AG04450 (cell line): ENCODE results near the gene ITPR1. TPM values are rescaled to one million over a fixed set of nuclear protein-coding genes. Genes with fewer than 3 reads are reported as not detected.

ENCODE experiments used
- CTCF ChIA-PET: fragments of 300-600, 350-600 bp; formaldehyde crosslinking; extraction: SDS; loops from one replicate; lab custom pipeline; 2022; ENCODE audit warnings: antibody characterized with exemption, inconsistent platforms; lab: Charles Lee
- POLR2A ChIA-PET: fragments of 350-600 bp; formaldehyde crosslinking; extraction: SDS; loops from one replicate; lab custom pipeline; 2021; ENCODE audit warnings: antibody characterized with exemption, inconsistent platforms; lab: Yijun Ruan, JAX
- DNase-seq: peaks from one replicate; pipeline ENCODE4 v3.0.0-alpha.2; 2011; ENCODE audit warnings: low read depth, low spot score
- H3K27ac ChIP-seq: one replicate; pipeline ENCODE4 v1.5.1; 2012; ENCODE audit warnings: low read depth, low read length, control low read depth
- H3K27me3 ChIP-seq: one replicate; pipeline ENCODE4 v1.6.0; 2012; ENCODE audit warnings: low read length; ENCODE audit not compliant: control insufficient read depth, insufficient read depth
- H3K4me3 ChIP-seq: 2 replicates; pipeline ENCODE4 v1.5.1; 2011; ENCODE audit warnings: mild to moderate bottlenecking, low read depth, low read length, control low read depth
- H3K9me3 ChIP-seq: 2 replicates; pipeline ENCODE4 v1.5.1; 2012; ENCODE audit warnings: low read length; ENCODE audit not compliant: control insufficient read depth, insufficient read depth
- polyA plus RNA-seq: library from polyadenylated mRNA; depleted of rRNA; stranded (reverse); fragments of >200 nt; gene quantifications from 2 replicates; pipeline ENCODE4 v1.2.3, GENCODE V29; 2011
- TF ChIP-seq, protein P1 (sequence below): IDR thresholded peaks from 2 replicates; pipeline ENCODE4 v1.5.1; 2011; ENCODE audit warnings: low read depth, low read length, control low read depth, inconsistent platforms

ITPR1 gene
- polyA plus RNA-seq, 1 experiment = 7.4 TPM

DNA sequence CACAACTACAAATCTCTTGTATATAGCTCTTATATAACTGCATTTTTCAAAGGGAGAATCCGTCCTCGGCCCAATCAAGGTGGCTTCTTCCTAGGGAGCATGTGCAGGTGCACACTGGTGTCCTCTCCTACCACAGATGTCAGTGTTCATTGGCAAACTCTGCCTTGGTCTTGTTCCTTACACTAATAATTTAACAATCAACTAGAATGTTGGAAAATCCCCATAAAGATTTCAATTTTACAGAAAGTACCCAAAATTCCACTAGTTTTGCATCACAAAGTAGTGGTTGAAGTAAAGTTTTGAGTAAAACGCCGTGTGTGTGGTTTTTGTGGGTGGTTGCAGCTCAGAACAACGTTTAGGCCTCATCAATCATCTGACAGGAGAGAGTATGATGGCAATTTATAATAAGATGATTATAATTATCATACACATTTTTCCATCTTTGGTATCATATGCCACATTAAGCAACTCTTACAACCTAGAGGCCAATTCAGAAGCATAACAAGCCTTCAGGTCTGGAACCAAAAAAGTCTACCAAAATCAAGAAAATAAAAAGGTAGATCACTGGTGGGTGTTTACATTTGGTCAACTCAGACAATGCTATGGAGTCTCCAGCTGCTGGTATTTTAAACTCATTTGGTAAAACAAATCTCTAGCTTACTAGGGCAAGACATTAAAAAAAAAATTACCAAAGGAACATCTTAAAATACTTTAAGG, 357.2 kb downstream of the ITPR1 start:
- POLR2A ChIA-PET = no interaction called here
- Histone ChIP-seq H3K27me3 (no peaks in the 10 kb centered on the region), H3K9me3 (no peaks in the 10 kb centered on the region), H3K27ac (no peak overlapping the region), H3K4me3 (no peak overlapping the region)
- CTCF ChIA-PET = no interaction called here
- DNase-seq = no peak
- TF ChIP-seq, protein P1, sequence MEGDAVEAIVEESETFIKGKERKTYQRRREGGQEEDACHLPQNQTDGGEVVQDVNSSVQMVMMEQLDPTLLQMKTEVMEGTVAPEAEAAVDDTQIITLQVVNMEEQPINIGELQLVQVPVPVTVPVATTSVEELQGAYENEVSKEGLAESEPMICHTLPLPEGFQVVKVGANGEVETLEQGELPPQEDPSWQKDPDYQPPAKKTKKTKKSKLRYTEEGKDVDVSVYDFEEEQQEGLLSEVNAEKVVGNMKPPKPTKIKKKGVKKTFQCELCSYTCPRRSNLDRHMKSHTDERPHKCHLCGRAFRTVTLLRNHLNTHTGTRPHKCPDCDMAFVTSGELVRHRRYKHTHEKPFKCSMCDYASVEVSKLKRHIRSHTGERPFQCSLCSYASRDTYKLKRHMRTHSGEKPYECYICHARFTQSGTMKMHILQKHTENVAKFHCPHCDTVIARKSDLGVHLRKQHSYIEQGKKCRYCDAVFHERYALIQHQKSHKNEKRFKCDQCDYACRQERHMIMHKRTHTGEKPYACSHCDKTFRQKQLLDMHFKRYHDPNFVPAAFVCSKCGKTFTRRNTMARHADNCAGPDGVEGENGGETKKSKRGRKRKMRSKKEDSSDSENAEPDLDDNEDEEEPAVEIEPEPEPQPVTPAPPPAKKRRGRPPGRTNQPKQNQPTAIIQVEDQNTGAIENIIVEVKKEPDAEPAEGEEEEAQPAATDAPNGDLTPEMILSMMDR = no peak

DNA sequence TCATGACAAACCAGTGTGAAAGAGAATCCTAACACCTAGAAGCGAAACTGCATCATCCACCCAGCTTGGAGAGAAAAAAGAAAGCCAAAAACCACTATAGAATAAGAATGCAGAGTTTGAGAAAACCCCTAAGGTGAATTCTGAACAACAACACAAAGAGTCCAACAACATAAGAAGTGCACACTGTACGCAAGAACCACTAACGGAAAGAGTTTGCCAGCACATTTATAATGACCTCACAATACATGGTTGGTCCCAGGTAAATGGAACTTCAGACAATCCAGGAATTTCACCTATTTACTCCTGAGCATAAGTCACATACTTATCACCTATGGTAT, 357.7 kb downstream of the ITPR1 start:
- Histone ChIP-seq H3K4me3 (no peak overlapping the region), H3K27me3 (no peaks in the 10 kb centered on the region), H3K27ac (no peak overlapping the region), H3K9me3 (no peaks in the 10 kb centered on the region)
- no peak for DNase-seq
- CTCF ChIA-PET = no interaction called here
- TF ChIP-seq, protein P1 = no peak
- POLR2A ChIA-PET = no interaction called here

DNA sequence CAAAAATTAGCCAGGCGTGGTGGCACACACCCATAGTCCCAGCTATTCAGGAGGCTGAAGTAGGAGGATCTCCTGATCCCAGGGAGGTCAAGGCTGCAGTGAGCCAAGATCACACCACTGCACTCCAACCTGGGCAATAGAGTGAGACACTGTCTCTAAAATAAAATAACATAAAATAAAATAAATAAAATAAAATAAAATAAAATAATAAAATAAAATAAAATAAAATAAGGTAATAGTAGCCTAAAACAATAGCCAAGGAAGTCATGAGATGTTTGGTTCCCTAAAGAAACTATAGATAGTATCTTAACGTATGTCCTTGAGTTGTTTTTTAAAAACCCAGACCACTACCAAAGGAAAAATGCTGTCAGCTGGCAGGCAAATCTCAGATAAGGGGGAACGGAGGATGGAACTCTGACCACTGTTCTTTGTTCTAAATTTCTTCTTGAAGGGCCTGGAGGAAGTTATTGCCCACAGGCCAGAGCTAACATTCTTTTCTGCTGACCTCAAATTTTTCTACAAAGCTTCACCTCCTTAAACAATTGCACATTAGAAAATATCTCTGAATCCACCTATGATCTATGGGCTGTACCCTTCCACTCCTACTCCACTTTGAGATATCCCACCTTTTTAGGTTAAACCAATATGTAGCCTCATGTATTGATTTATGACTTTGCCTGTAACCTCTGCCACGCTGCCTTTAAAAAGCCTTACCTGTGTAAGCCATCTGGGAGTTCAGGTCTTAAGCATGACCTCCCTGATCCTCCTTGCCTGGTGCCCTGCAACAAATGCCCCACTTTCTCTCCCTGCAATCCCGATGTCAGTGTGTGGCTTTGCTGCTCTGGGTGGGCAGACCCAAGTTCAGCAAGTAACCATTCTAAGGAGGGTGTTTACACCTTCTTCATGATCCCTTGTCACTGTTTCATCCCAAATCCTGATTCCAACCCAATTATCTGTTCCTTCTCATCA, 359.9 kb downstream of the ITPR1 start:
- Histone ChIP-seq H3K4me3 (no peak overlapping the region), H3K9me3 (no peaks in the 10 kb centered on the region), H3K27ac (no peak overlapping the region), H3K27me3 (no peaks in the 10 kb centered on the region)
- TF ChIP-seq, protein P1 = no peak
- CTCF ChIA-PET = no interaction called here
- no peak for DNase-seq
- POLR2A ChIA-PET = no interaction called here

DNA sequence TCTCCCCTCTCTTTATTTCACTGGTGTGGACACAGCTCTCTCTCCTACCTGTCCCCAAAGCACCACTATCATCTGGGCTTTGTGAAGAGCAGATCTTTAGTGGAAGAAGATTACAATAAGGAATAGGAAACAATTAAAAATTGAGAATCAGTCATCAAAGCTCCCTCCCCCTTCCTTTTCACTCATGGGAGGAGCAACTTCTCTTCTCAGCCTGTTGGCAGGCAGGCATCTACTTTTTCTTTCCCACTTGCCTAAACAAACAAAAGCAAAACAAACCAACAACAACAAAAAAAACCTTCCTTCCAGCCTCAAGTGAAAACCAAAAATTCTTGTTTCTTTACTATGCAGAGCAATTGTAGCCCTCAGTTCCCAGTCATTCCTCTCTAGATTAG, 360.6 kb downstream of the ITPR1 start:
- POLR2A ChIA-PET = interaction anchor here (0.7 kb wide), 1 partner anchor 102 kb away, joined by 7 read pairs; no protein-coding TSS in a partner anchor

More for the DNA sequence above, 360.6 kb downstream of the ITPR1 start:
- Histone ChIP-seq H3K27me3 (no peaks in the 10 kb centered on the region), H3K9me3 (no peaks in the 10 kb centered on the region), H3K27ac (no peak overlapping the region), H3K4me3 (no peak overlapping the region)
- TF ChIP-seq, protein P1 = no peak
- CTCF ChIA-PET = no interaction called here
- no peak for DNase-seq
